ENCODE measurements around the gene NUP160. TPM values are rescaled to one million over a fixed set of nuclear protein-coding genes. Genes with fewer than 3 reads are reported as not detected.
"Not testable (repeated sequence)": the region's sequence is repeated elsewhere in the genome, so short reads cannot be mapped to it uniquely, and the experiment has no call there.

The NUP160 gene
- total RNA-seq, 1 donor from 2014 or later: 28.3 TPM

DNA sequence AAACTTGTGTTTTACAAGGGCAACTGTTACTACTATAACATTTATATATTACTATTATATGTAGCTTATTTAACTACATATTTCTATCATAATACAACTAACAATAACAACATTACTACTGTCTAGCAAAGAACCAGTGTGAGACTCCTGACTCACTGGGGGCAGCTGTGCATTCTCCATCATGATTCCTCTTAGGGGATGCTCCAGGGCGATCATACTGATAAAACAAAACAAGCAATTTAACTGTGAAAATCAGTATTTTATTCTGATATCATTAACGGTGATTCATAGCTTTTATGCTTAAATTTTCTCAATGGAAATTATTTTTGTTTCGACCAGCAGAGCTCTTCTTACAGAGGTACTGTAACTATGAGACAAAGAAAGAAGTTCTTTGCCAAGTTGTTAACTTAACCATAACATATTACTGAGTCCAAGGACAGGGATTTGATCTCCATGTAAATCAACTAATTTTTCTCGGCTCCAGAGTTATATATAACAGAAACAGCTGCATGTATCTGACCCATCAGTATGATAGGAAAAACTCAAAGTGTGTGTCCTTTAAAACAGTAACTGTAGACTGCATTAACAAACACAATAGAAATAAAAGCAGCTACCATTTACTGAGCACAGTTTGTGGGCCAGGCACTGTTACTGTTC is 56.2 kb downstream of the NUP160 start:
- no peak for DNase-seq (ENCODE audit: extremely low spot score, unreplicated experiment)
- H3K9me3 Mint-ChIP-seq (ENCODE audit: unreplicated experiment): no peaks in the 10 kb centered on the region
- no peaks in the 10 kb centered on the region for H3K27me3 Mint-ChIP-seq (ENCODE audit: unreplicated experiment)
- peaks cover 37% of the 10 kb centered on the region for H3K36me3 Mint-ChIP-seq (ENCODE audit: unreplicated experiment)
- TF ChIP-seq, protein P1, sequence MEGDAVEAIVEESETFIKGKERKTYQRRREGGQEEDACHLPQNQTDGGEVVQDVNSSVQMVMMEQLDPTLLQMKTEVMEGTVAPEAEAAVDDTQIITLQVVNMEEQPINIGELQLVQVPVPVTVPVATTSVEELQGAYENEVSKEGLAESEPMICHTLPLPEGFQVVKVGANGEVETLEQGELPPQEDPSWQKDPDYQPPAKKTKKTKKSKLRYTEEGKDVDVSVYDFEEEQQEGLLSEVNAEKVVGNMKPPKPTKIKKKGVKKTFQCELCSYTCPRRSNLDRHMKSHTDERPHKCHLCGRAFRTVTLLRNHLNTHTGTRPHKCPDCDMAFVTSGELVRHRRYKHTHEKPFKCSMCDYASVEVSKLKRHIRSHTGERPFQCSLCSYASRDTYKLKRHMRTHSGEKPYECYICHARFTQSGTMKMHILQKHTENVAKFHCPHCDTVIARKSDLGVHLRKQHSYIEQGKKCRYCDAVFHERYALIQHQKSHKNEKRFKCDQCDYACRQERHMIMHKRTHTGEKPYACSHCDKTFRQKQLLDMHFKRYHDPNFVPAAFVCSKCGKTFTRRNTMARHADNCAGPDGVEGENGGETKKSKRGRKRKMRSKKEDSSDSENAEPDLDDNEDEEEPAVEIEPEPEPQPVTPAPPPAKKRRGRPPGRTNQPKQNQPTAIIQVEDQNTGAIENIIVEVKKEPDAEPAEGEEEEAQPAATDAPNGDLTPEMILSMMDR (IDR thresholded peaks at IDR 0.05): no peak
- no peak overlapping the region for H3K27ac Mint-ChIP-seq (ENCODE audit: unreplicated experiment)
- no peaks in the 10 kb centered on the region for H3K4me1 Mint-ChIP-seq (ENCODE audit: unreplicated experiment)
- H3K4me3 Mint-ChIP-seq (ENCODE audit: unreplicated experiment): no peak overlapping the region

DNA sequence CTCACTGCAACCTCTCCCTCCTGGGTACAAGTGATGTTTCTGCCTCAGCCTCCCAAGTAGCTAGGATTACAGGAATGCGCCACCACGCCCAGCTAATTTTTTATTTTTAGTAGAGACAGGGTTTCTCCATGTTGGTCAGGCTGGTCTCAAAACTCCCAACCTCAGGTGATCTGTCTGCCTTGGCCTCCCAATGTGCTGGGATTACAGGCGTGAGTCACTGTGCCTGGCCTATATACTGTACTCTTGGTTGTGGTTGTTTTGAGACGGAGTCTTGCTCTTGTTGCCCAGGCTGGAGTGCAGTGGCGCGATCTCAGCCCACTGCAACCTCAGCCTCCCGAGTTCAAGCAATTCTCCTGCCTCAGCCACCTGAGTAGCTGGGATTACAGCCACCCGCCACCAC is 58.1 kb downstream of the NUP160 start:
- H3K4me1 Mint-ChIP-seq (ENCODE audit: unreplicated experiment); H3K4me3 Mint-ChIP-seq (ENCODE audit: unreplicated experiment); H3K9me3 Mint-ChIP-seq (ENCODE audit: unreplicated experiment); H3K27me3 Mint-ChIP-seq (ENCODE audit: unreplicated experiment); DNase-seq (ENCODE audit: extremely low spot score, unreplicated experiment); H3K27ac Mint-ChIP-seq (ENCODE audit: unreplicated experiment): not testable (repeated sequence)
- peaks cover 43% of the 10 kb centered on the region for H3K36me3 Mint-ChIP-seq (ENCODE audit: unreplicated experiment)

DNA sequence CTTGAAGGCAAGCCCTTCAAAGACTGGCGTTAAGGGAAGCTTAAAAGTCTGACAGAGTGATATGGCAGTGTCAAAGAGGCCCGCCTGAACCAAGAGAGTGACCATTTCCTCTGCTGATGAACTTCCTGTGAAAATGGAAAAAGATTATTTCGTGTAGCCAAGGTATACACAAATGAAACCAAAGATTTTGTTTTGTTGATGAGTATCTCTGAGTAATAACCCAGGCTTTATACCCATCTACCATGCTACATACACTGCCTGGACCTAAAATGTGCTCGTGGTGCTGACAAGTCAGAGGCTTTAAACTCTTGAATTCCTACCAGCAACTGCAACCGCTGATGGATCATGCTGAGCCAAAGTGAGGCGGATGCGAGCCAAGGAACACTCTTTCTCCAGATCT is 60.0 kb downstream of the NUP160 start:
- peaks cover 47% of the 10 kb centered on the region for H3K36me3 Mint-ChIP-seq (ENCODE audit: unreplicated experiment)
- DNase-seq (ENCODE audit: extremely low spot score, unreplicated experiment): no peak
- no peaks in the 10 kb centered on the region for H3K9me3 Mint-ChIP-seq (ENCODE audit: unreplicated experiment)
- H3K4me3 Mint-ChIP-seq (ENCODE audit: unreplicated experiment): no peak overlapping the region
- no peak overlapping the region for H3K27ac Mint-ChIP-seq (ENCODE audit: unreplicated experiment)
- TF ChIP-seq, protein P1 (IDR thresholded peaks at IDR 0.05): no peak
- H3K4me1 Mint-ChIP-seq (ENCODE audit: unreplicated experiment): no peaks in the 10 kb centered on the region
- no peaks in the 10 kb centered on the region for H3K27me3 Mint-ChIP-seq (ENCODE audit: unreplicated experiment)

DNA sequence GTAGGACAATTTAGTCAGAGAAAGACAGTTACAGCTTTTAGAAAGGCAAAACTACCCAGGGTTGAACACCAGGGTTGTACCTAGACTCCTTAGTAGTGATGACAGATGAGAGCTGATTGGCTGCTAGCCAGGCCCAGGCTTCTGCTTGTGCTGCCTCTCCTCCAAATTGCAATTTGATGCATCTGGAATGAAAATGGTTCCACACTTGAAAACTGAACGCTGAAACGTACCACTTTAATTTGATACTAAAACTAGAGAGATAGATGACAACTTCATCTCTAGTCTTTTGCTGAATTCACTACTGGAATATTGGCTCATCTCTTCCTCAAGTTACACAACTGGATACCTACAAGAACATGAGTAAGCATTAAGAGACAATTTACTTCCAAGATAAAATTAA is 61.8 kb downstream of the NUP160 start:
- H3K27ac Mint-ChIP-seq (ENCODE audit: unreplicated experiment): no peak overlapping the region
- no peaks in the 10 kb centered on the region for H3K4me1 Mint-ChIP-seq (ENCODE audit: unreplicated experiment)
- peaks cover 44% of the 10 kb centered on the region for H3K36me3 Mint-ChIP-seq (ENCODE audit: unreplicated experiment)
- TF ChIP-seq, protein P1 (IDR thresholded peaks at IDR 0.05): no peak
- H3K9me3 Mint-ChIP-seq (ENCODE audit: unreplicated experiment): no peaks in the 10 kb centered on the region
- H3K27me3 Mint-ChIP-seq (ENCODE audit: unreplicated experiment): no peaks in the 10 kb centered on the region
- no peak for DNase-seq (ENCODE audit: extremely low spot score, unreplicated experiment)
- H3K4me3 Mint-ChIP-seq (ENCODE audit: unreplicated experiment): no peak overlapping the region

DNA sequence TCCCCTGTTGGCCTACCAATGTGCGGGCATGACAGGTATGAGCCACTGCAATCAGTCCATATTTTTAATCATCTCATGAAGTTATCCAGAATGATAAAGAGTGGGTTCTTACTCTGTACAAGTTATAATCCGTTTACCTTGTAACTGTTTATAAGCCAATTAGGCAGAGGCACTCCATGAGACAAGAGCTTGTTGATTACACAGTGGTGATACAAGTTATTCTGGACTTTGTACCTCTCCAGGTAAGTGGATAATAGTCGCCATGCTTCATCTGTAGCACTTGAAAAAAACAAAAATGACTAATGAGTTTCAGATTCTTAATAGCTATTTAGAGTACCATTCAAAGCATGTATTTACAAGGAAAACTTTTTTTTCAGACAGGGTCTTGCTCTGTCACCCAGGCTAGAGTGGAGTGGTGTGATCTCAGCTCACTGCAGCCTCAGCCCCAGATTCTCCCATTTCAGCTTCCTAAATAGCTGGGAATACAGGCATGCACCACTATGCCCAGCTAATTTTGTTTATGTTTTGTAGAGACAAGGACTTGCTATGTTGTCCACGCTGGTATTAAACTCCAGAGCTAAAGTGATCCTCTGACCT is 63.3 kb downstream of the NUP160 start:
- DNase-seq (ENCODE audit: extremely low spot score, unreplicated experiment): no peak
- TF ChIP-seq, protein P1 (IDR thresholded peaks at IDR 0.05): no peak
- Mint-ChIP-seq H3K9me3 (ENCODE audit: unreplicated experiment) (no peaks in the 10 kb centered on the region), H3K4me3 (ENCODE audit: unreplicated experiment) (no peak overlapping the region), H3K36me3 (ENCODE audit: unreplicated experiment) (peaks cover 37% of the 10 kb centered on the region), H3K4me1 (ENCODE audit: unreplicated experiment) (no peaks in the 10 kb centered on the region), H3K27me3 (ENCODE audit: unreplicated experiment) (no peaks in the 10 kb centered on the region), H3K27ac (ENCODE audit: unreplicated experiment) (no peak overlapping the region)

Data from osteocyte (in vitro differentiated cells).